HG03025 (cell line): ENCODE data around the gene ERAP2.
A peak's percentile ranks its signal among the peaks of the same experiment; 100 is the strongest.

Experiments used
- ATAC-seq: cut with Tn5 transposase; IDR thresholded peaks from one replicate; pipeline ENCODE4 v1.9.1; 2021; ENCODE audit warnings: mild to moderate bottlenecking, moderate library complexity; ENCODE audit not compliant: unreplicated experiment, low FRiP score

ERAP2 gene

GRCh38 chr5:96863114-96863513, 13.2 kb upstream of the ERAP2 start:
- no peak for ATAC-seq

GRCh38 chr5:96863949-96864584, 12.2 kb upstream of the ERAP2 start:
- ATAC-seq = no peak

GRCh38 chr5:96864922-96865530, 11.3 kb upstream of the ERAP2 start:
- ATAC-seq = no peak

- peak; percentile 82 for ATAC-seq
Observed at GRCh38 chr5:96868603-96869371, 7.5 kb upstream of the ERAP2 start.

- ATAC-seq = no peak
Observed at GRCh38 chr5:96869372-96869641, 7.0 kb upstream of the ERAP2 start.

- peak; percentile 55 for ATAC-seq
Observed at GRCh38 chr5:96870094-96871026, 5.9 kb upstream of the ERAP2 start.

- no peak for ATAC-seq
Observed at GRCh38 chr5:96871027-96871399, 5.3 kb upstream of the ERAP2 start.

GRCh38 chr5:96871686-96872085, 4.6 kb upstream of the ERAP2 start:
- ATAC-seq = no peak

- no peak for ATAC-seq
Observed at GRCh38 chr5:96873449-96873848, 2.9 kb upstream of the ERAP2 start.

GRCh38 chr5:96874631-96875030, 1.7 kb upstream of the ERAP2 start:
- no peak for ATAC-seq

GRCh38 chr5:96875791-96876291, 459 bp upstream of the ERAP2 start:
- no peak for ATAC-seq

- peak; percentile 16 for ATAC-seq
Observed at GRCh38 chr5:96876977-96877469, 723 bp downstream of the ERAP2 start.

GRCh38 chr5:96879665-96880064, 3.4 kb downstream of the ERAP2 start:
- no peak for ATAC-seq

- ATAC-seq = no peak
Observed at GRCh38 chr5:96880444-96881164, 4.3 kb downstream of the ERAP2 start.

GRCh38 chr5:96881511-96882115, 5.3 kb downstream of the ERAP2 start:
- ATAC-seq = no peak

- ATAC-seq = no peak
Observed at GRCh38 chr5:96883871-96884270, 7.6 kb downstream of the ERAP2 start.

GRCh38 chr5:96884995-96885394, 8.7 kb downstream of the ERAP2 start:
- ATAC-seq = no peak

GRCh38 chr5:96885518-96886338, 9.4 kb downstream of the ERAP2 start:
- peak; percentile 82 for ATAC-seq

GRCh38 chr5:96893342-96893741, 17.0 kb downstream of the ERAP2 start:
- no peak for ATAC-seq
